Measurements from ENCODE around the gene IL1A. TPM values are rescaled to one million over a fixed set of nuclear protein-coding genes. Genes with fewer than 3 reads are reported as not detected.

Gene IL1A
- total RNA-seq, 1 donor from 2014 or later, result 0.15 TPM

- peak; percentile 91 for DNase-seq (ENCODE audit: low read depth)
These were observed 34.0 kb upstream of the IL1A start for GRCh38 chr2:112818094-112818902.

- DNase-seq (ENCODE audit: low read depth), result no peak
These were observed 32.9 kb upstream of the IL1A start for GRCh38 chr2:112817082-112817689.

- no peak for DNase-seq (ENCODE audit: low read depth)
These were observed 30.0 kb upstream of the IL1A start for GRCh38 chr2:112814278-112814677.

- DNase-seq (ENCODE audit: low read depth), result no peak
These were observed 29.1 kb upstream of the IL1A start for GRCh38 chr2:112813280-112813966.

- no peak for DNase-seq (ENCODE audit: low read depth)
These were observed 28.3 kb upstream of the IL1A start for GRCh38 chr2:112812318-112813267.

GRCh38 chr2:112811841-112812306 is 27.6 kb upstream of the IL1A start:
- DNase-seq (ENCODE audit: low read depth), result peak; percentile 94

- DNase-seq (ENCODE audit: low read depth), result no peak
These were observed 27.1 kb upstream of the IL1A start for GRCh38 chr2:112811276-112811831.

- no peak for DNase-seq (ENCODE audit: low read depth)
These were observed 24.8 kb upstream of the IL1A start for GRCh38 chr2:112809112-112809511.

GRCh38 chr2:112807233-112807807 is 23.0 kb upstream of the IL1A start:
- DNase-seq (ENCODE audit: low read depth), result no peak

GRCh38 chr2:112805542-112805941 is 21.2 kb upstream of the IL1A start:
- no peak for DNase-seq (ENCODE audit: low read depth)

- peak; percentile 23 for DNase-seq (ENCODE audit: low read depth)
These were observed 19.6 kb upstream of the IL1A start for GRCh38 chr2:112803691-112804521.

- DNase-seq (ENCODE audit: low read depth), result no peak
These were observed 16.7 kb upstream of the IL1A start for GRCh38 chr2:112800881-112801583.

GRCh38 chr2:112798979-112799975 is 15.0 kb upstream of the IL1A start:
- DNase-seq (ENCODE audit: low read depth), result no peak

GRCh38 chr2:112796486-112796885 is 12.2 kb upstream of the IL1A start:
- no peak for DNase-seq (ENCODE audit: low read depth)

GRCh38 chr2:112795774-112796173 is 11.5 kb upstream of the IL1A start:
- peak; percentile 61 for DNase-seq (ENCODE audit: low read depth)

GRCh38 chr2:112794841-112795240 is 10.5 kb upstream of the IL1A start:
- no peak for DNase-seq (ENCODE audit: low read depth)

- peak; percentile 72 for DNase-seq (ENCODE audit: low read depth)
These were observed 9.9 kb upstream of the IL1A start for GRCh38 chr2:112794131-112794733.
